DND-41 (cell line): ENCODE measurements around the gene KLF13.
A peak's percentile ranks its signal among the peaks of the same experiment; 100 is the strongest.

Experiments
- ATAC-seq: fragments of 200-7000 bp; cut with Tn5 transposase; 3 replicates; pipeline ENCODE4 v1.9.1; 2021; ENCODE audit warnings: low read depth; ENCODE audit not compliant: insufficient read depth
- DNase-seq: peaks from one replicate; pipeline ENCODE4 v3.0.0-alpha.2; 2020
- H2AFZ ChIP-seq: 2 replicates; pipeline ENCODE4 v1.6.0; 2012; ENCODE audit warnings: low read depth, low read length
- H3K27ac ChIP-seq: 2 replicates; pipeline ENCODE4 v1.5.1; 2012; ENCODE audit warnings: low read length, inconsistent platforms
- H3K27me3 ChIP-seq: fragments of 200-600 bp; sonication (generic); 2 replicates; pipeline ENCODE4 v1.6.0; 2012; ENCODE audit warnings: low read length, mild to moderate bottlenecking, inconsistent platforms; ENCODE audit not compliant: insufficient read depth, poor library complexity
- H3K36me3 ChIP-seq: 2 replicates; pipeline ENCODE4 v1.5.1; 2012; ENCODE audit warnings: low read length, inconsistent platforms; ENCODE audit not compliant: insufficient read depth
- H3K4me1 ChIP-seq: 2 replicates; pipeline ENCODE4 v1.5.1; 2012; ENCODE audit warnings: mild to moderate bottlenecking, low read length; ENCODE audit not compliant: insufficient read depth
- H3K4me2 ChIP-seq: 2 replicates; pipeline ENCODE4 v1.6.0; 2012; ENCODE audit warnings: mild to moderate bottlenecking, moderate library complexity, low read length, inconsistent platforms; ENCODE audit not compliant: insufficient read depth
- H3K4me3 ChIP-seq, 2 experiments: fragments of 200-600 bp in 1 of 2; shearing (Covaris generic) in 1 of 2; 2 replicates each; pipeline ENCODE4 v1.5.1; 2012 to 2016; ENCODE audit warnings: inconsistent platforms in 2 of 2, low read length in 2 of 2, mild to moderate bottlenecking in 2 of 2, low read depth in 1 of 2, moderate library complexity in 1 of 2
- H3K79me2 ChIP-seq: 2 replicates; pipeline ENCODE4 v1.6.0; 2012; ENCODE audit warnings: low read length, inconsistent platforms; ENCODE audit not compliant: insufficient read depth
- H3K9ac ChIP-seq: 2 replicates; pipeline ENCODE4 v1.6.0; 2012; ENCODE audit warnings: low read depth, mild to moderate bottlenecking, inconsistent platforms, low read length, moderate library complexity
- H3K9me3 ChIP-seq: 2 replicates; pipeline ENCODE4 v1.5.1; 2012; ENCODE audit warnings: low read length, moderate library complexity, mild to moderate bottlenecking, inconsistent platforms; ENCODE audit not compliant: insufficient read depth, severe bottlenecking
- H4K20me1 ChIP-seq: 2 replicates; pipeline ENCODE4 v1.6.0; 2012; ENCODE audit warnings: low read length; ENCODE audit not compliant: insufficient read depth
- CTCF ChIP-seq: IDR thresholded peaks from 2 replicates; pipeline ENCODE4 v1.5.1; 2012; ENCODE audit warnings: borderline replicate concordance, low read length, moderate library complexity, mild to moderate bottlenecking; ENCODE audit not compliant: poor library complexity, severe bottlenecking; ENCODE audit errors: extremely low read depth
- EZH2 ChIP-seq: IDR thresholded peaks from 3 replicates; pipeline ENCODE4 v1.6.1; 2012; ENCODE audit warnings: borderline replicate concordance, low read depth, mild to moderate bottlenecking, moderate library complexity, low read length, inconsistent platforms; ENCODE audit not compliant: severe bottlenecking

The KLF13 gene

GRCh38 chr15:31350771-31351170 lies 24.1 kb downstream of the KLF13 start:
- Histone ChIP-seq H3K9me3 (no peaks in the 10 kb centered on the region), H3K27me3 (no peaks in the 10 kb centered on the region), H3K4me2 (no peak overlapping the region), H3K9ac (no peak overlapping the region), H3K36me3 (peaks cover 58% of the 10 kb centered on the region), H3K79me2 (peaks cover 100% of the 10 kb centered on the region), H3K27ac (peak overlapping the region; percentile 38; the same call in 1 of the 2 replicates), H3K4me3 (no peak overlapping the region), H3K4me1 (peaks cover 58% of the 10 kb centered on the region), H4K20me1 (peaks cover 94% of the 10 kb centered on the region), H2AFZ (no peak overlapping the region)
- ATAC-seq (no peak), DNase-seq (no peak)
- TF ChIP-seq EZH2 (no peak), CTCF (no peak)

GRCh38 chr15:31352339-31352751 lies 25.7 kb downstream of the KLF13 start:
- Histone ChIP-seq H3K36me3 (peaks cover 52% of the 10 kb centered on the region), H3K4me3 (no peak overlapping the region), H3K4me1 (peaks cover 71% of the 10 kb centered on the region), H4K20me1 (peaks cover 88% of the 10 kb centered on the region), H3K9ac (0 out of 2 replicates have a peak overlapping the region, but pooled peaks have one; percentile 4), H3K79me2 (peaks cover 100% of the 10 kb centered on the region), H2AFZ (no peak overlapping the region), H3K27me3 (no peaks in the 10 kb centered on the region), H3K27ac (peak overlapping the region; percentile 57), H3K9me3 (no peaks in the 10 kb centered on the region), H3K4me2 (no peak overlapping the region)
- ATAC-seq, result peak; percentile 29; the same call in 2 of the 3 replicates
- TF ChIP-seq CTCF, result no peak
- no peak for TF ChIP-seq EZH2
- no peak for DNase-seq

- peak; percentile 49 for DNase-seq
- H3K79me2 ChIP-seq, result peaks cover 100% of the 10 kb centered on the region
- no peak overlapping the region for H3K4me2 ChIP-seq
- H3K4me3 ChIP-seq, result no peak overlapping the region
- H2AFZ ChIP-seq, result no peak overlapping the region
- no peak for TF ChIP-seq EZH2
- no peak for TF ChIP-seq CTCF
- H3K9me3 ChIP-seq, result no peaks in the 10 kb centered on the region
- H4K20me1 ChIP-seq, result peaks cover 88% of the 10 kb centered on the region
- peak; percentile 61 for ATAC-seq
- 0 out of 2 replicates have a peak overlapping the region, but pooled peaks have one; percentile 4 for H3K9ac ChIP-seq
- H3K27me3 ChIP-seq, result no peaks in the 10 kb centered on the region
- peaks cover 50% of the 10 kb centered on the region for H3K36me3 ChIP-seq
- H3K4me1 ChIP-seq, result peaks cover 79% of the 10 kb centered on the region
- H3K27ac ChIP-seq, result peak overlapping the region; percentile 57
These were observed 26.5 kb downstream of the KLF13 start for GRCh38 chr15:31352911-31353811.
